OCI-LY1 (cell line): Measurements from ENCODE around the gene PARD3.

Experiments
- EZH2 ChIP-seq: fragments of 200-600 bp; sonication (generic), shearing (Covaris generic); IDR thresholded peaks from 2 replicates; pipeline ENCODE4 v1.8.0; 2017; ENCODE audit warnings: borderline replicate concordance, mixed run types, mild to moderate bottlenecking, antibody characterized with exemption, low read length, moderate library complexity, mixed read lengths
- TF ChIP-seq, protein P1 (sequence below): fragments of 200-600 bp; sonication (generic), shearing (Covaris generic); IDR thresholded peaks from 2 replicates; pipeline ENCODE4 v1.5.1; 2017; ENCODE audit warnings: mild to moderate bottlenecking, antibody characterized with exemption, low read length, moderate library complexity, mixed read lengths

DNA sequence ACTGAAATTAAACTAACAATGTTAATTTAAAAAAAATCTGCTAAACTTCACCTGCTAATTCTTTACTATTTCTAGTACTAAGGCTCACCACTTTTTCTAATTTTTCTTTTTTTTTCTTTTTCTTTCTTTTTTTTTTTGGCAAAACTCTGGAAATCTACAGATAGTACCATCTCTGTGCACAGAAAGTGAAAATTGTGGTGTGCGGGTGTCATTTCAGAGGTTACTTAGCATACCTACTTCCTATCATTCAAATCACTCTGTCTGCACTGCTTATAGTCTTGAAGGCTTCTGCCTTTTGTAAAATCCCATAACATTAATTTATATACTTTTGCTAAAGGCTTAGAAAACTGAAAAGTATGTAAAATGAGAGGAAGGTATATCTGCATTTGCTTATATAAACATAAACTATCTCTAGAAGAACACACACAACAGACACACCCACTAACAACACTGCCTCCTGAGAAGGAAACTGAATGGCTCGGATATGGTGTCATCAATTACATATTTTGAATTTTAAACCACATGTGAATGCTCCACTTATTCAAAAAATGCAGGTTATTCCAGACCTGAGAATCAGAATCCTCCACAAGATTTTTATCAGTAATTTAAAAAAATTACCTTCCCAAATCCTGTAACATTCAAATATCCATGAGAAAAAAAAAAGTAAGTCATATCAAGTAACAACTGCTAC is 229.5 kb downstream of the PARD3 start:
- TF ChIP-seq, protein P1, sequence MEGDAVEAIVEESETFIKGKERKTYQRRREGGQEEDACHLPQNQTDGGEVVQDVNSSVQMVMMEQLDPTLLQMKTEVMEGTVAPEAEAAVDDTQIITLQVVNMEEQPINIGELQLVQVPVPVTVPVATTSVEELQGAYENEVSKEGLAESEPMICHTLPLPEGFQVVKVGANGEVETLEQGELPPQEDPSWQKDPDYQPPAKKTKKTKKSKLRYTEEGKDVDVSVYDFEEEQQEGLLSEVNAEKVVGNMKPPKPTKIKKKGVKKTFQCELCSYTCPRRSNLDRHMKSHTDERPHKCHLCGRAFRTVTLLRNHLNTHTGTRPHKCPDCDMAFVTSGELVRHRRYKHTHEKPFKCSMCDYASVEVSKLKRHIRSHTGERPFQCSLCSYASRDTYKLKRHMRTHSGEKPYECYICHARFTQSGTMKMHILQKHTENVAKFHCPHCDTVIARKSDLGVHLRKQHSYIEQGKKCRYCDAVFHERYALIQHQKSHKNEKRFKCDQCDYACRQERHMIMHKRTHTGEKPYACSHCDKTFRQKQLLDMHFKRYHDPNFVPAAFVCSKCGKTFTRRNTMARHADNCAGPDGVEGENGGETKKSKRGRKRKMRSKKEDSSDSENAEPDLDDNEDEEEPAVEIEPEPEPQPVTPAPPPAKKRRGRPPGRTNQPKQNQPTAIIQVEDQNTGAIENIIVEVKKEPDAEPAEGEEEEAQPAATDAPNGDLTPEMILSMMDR, result no peak
- no peak for TF ChIP-seq EZH2
